Left renal pelvis (tissue), 4 donors: ENCODE data around the gene CACNA1G. TPM values are rescaled to one million over a fixed set of nuclear protein-coding genes. Genes with fewer than 3 reads are reported as not detected.

Experiments
- DNase-seq, 4 donors: peaks; one replicate each; pipeline ENCODE4 v3.0.0-alpha.2; 2013; ENCODE audit warnings: low read depth in 4 of 4, low spot score in 3 of 4
- polyA plus RNA-seq, 4 donors: library from polyadenylated mRNA; unstranded; fragments of 120-200 nt; gene quantifications; one replicate each; pipeline ENCODE4 v1.2.1, GENCODE V29; 2013; ENCODE audit not compliant: insufficient read length in 4 of 4

The CACNA1G gene
- polyA plus RNA-seq, 4 donors, result 6.3 to 13.8 (median 7.4) TPM

- DNase-seq, result peak in 1 of 4 donors; percentile 76
Measured at GRCh38 chr17:50547035-50547735, 13.3 kb upstream of the CACNA1G start, which contains the start of gene SPATA20. SPATA20 (plus strand) TSS chr17:50547174; CDS start chr17:50547209, 35 bp downstream.

GRCh38 chr17:50547736-50548083 is 12.8 kb upstream of the CACNA1G start:
- DNase-seq, result no peak

DNA sequence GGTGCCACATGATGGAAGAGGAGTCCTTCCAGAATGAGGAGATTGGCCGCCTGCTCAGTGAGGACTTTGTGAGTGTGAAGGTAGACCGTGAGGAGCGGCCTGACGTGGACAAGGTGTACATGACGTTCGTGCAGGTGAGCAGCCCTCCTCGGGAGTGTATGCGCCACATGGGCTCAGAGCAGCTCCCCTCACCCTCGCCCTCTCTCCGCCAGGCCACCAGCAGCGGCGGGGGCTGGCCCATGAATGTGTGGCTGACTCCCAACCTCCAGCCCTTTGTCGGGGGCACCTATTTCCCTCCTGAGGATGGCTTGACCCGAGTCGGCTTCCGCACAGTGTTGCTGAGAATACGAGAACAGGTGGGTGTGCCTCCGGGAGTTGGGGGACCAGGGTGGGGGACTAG is 11.7 kb upstream of the CACNA1G start:
- DNase-seq, result no peak

GRCh38 chr17:50549256-50549941 is 11.1 kb upstream of the CACNA1G start:
- DNase-seq, result no peak

DNA sequence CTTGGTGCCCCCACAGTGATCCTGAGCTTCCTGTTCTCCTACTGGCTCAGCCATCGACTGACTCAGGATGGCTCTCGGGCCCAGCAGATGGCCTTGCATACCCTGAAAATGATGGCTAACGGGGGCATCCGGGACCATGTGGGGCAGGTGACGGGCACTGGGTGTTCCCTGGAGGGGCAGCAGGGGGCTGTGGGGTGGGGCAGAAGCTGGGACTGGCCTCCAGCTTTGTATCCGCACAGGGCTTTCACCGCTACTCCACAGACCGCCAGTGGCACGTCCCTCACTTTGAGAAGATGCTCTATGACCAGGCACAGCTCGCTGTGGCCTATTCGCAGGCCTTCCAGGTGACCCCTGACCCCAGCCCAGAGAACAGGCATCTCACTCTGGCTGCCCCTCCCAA is 10.5 kb upstream of the CACNA1G start:
- DNase-seq, result no peak

GRCh38 chr17:50550661-50551432 is 9.7 kb upstream of the CACNA1G start:
- peak in 1 of 4 donors; percentile 71 for DNase-seq

DNA sequence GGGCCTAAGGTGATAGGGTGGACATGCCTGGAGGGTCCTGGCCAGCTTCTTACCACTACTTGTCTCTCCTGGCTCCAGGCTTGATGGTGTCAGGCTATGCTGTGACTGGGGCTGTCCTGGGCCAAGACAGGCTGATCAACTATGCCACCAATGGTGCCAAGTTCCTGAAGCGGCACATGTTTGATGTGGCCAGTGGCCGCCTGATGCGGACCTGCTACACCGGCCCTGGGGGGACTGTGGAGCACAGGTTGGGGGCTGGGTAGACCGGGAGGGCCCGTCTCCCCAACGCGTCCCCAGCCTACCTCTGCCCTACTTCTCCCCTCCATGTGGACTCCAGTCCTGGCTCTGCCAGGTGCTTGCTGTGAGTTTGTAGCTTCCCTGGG is 9.1 kb upstream of the CACNA1G start:
- DNase-seq, result no peak

DNA sequence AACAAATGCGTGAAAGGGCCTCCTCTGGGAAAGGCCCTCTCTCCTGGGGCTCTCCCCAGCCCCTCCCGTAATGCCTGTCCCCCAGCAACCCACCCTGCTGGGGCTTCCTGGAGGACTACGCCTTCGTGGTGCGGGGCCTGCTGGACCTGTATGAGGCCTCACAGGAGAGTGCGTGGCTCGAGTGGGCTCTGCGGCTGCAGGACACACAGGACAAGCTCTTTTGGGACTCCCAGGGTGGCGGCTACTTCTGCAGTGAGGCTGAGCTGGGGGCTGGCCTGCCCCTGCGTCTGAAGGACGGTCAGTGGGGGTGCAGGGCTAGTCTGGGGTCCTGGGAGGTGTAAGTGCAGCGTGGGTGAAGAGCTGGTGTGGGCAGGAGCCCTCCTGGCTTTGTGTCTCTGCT is 8.6 kb upstream of the CACNA1G start:
- no peak for DNase-seq

DNA sequence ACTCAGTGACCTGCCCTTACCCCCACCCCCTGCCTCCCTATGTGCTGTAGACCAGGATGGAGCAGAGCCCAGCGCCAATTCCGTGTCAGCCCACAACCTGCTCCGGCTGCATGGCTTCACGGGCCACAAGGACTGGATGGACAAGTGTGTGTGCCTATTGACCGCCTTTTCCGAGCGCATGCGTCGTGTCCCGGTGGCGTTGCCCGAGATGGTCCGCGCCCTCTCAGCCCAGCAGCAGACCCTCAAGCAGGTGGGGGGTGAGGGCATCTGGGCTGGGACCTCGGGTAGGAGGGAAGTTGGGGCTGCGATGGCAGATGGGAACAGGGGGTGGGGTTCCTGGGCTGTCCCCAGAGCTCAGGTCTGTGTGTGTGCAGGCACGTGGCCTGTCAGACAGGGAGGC is 6.3 kb upstream of the CACNA1G start:
- no peak for DNase-seq

- no peak for DNase-seq
Measured at GRCh38 chr17:50556803-50557202, 3.7 kb upstream of the CACNA1G start.

DNA sequence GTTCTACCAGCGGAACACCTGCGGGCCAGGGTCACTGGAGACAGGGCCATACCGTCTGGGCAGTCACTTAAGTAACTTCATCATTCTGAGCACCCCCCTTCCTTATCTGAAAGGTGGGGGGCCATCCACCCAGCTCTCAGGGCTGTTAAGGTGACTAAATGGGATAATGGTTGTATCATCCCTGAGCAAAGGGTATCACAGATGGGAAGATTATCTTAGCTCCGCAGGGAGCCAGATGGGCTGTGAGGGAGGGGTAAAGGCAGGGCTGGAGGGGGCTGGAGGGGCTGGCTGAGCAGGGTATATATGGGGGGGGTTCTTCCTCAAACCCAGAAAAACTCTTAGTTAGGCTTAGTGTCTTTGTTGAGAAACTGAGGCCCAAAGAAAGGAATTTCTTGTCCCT is 2.9 kb upstream of the CACNA1G start:
- DNase-seq, result no peak

GRCh38 chr17:50558091-50558490 is 2.4 kb upstream of the CACNA1G start:
- no peak for DNase-seq

- DNase-seq, result no peak
Measured at GRCh38 chr17:50558581-50558940, 2.0 kb upstream of the CACNA1G start.

DNA sequence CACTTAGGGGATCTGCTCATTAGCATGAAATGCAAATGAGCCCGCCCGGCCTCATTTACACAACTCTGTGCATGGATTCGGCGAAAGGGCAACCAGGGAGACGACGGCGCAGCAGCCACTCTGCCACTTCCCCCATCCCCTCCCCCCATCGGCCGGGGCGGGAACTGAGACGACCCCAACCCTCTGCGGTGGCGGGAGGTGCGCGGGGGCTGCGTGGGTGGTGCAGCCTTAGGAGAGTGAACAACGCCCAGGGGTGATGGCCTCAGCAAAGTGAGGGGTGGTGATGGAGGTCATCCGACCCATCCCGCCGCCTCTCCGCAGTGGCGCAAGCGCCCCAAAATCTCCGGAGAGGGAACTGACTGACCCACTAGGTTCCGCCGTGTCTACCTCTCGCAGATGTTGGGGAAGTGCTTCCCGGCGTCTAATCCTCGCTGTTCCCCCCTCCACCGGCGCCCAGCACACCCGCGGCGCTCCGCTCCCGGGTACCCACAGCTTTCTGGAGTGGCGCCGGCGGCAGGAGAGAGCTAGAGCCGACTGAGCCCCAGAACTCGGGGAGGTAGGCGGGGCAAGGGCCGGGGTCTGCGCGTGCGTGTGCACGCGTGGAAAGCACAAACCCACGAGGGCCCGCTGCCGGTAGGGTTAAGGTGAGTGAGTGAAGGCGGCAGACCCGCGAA is 1.4 kb upstream of the CACNA1G start:
- DNase-seq, result no peak

DNA sequence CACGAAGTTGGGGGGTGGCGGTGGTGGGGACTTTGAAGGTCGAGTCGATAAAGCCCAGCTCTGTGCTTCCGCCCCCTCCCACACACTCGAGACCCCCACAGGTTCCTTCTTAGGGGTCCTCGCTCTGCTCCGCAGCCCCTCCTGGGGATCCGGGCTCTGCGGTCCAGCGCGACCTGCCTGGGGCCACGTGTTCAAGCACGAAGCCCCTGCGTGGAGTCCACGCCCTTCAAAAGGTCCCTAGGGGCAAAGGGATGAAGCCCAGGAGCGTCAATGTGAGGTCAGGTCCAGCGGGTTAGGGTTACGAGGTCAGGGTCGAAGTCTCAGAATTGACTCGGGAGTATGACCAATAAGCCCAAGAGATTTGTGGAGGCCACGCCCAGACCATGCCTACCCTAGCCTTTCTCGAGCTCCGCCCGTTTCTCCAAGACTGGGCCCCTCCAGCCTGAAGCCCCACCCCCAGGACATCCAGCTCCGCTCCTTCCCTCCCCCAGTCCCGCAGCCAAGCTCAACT is 786 bp upstream of the CACNA1G start:
- DNase-seq, result no peak

DNA sequence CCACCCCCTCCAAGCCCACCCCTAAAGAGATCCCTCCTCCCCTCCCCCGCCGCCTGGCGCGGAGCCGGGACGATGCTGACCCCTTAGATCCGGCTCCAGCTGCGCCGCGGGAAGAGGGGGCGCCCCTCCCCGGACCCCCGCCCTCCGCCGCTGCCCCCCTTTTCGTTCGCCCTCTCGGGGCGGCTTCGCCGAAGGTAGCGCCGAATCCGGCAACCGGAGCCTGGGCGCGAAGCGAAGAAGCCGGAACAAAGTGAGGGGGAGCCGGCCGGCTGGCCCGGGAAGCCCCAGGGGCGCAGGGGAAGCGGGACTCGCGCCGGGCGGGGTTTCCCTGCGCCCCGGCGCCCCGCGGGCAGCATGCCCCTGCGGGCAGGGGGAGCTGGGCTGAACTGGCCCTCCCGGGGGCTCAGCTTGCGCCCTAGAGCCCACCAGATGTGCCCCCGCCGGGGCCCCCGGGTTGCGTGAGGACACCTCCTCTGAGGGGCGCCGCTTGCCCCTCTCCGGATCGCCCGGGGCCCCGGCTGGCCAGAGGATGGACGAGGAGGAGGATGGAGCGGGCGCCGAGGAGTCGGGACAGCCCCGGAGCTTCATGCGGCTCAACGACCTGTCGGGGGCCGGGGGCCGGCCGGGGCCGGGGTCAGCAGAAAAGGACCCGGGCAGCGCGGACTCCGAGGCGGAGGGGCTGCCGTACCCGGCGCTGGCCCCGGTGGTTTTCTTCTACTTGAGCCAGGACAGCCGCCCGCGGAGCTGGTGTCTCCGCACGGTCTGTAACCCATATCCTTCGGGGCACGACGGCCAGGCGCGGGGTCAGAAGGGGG is 623 bp downstream of the CACNA1G start:
- DNase-seq, result no peak

GRCh38 chr17:50561746-50562141 is 1.2 kb downstream of the CACNA1G start:
- no peak for DNase-seq

GRCh38 chr17:50562242-50563091 is 2.0 kb downstream of the CACNA1G start:
- no peak for DNase-seq

DNA sequence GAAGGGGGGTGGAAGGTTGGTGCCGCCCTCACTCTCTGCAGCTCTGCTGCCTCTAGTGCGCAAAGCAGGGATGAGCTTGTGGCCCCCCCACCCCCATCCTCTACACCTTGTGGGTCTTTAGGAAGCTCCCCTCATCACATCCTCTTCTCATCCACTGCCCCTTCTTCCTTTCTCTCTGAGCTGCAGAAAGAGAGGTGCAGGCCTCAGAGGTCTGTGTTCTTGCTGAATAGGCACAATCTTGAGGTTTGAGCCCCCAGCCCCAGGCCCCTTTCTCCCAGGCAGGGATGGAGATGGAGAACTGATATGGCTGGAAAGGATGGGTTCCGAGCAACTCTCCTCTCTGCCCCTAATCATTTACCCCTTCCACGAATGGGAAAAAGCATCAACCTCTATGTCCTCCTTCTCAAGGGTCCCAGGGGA is 2.6 kb downstream of the CACNA1G start:
- no peak for DNase-seq
